Body of pancreas (tissue), 4 donors: ENCODE data around the gene C6orf58. TPM values are rescaled to one million over a fixed set of nuclear protein-coding genes. Genes with fewer than 3 reads are reported as not detected.
"Not testable (repeated sequence)": the region's sequence is repeated elsewhere in the genome, so short reads cannot be mapped to it uniquely, and the experiment has no call there.

ENCODE experiments used
- ATAC-seq: fragments of 150-250 bp; one replicate; pipeline ENCODE4 v1.9.1; 2016
- DNase-seq, 4 donors: peaks; one replicate each; pipeline ENCODE4 v3.0.0-alpha.2; 2019
- H3K27ac ChIP-seq, 4 donors: fragments of 200-600 bp; sonication (generic); 1 replicate in 3 of 4; 2 replicates in 1 of 4; pipeline versions ENCODE4 v1.5.1 to v1.6.1; 2016 to 2019; ENCODE audit warnings: mild to moderate bottlenecking in 1 of 4, mixed read lengths in 1 of 4, moderate library complexity in 1 of 4
- H3K27me3 ChIP-seq, 2 donors: fragments of 200-600 bp; sonication (generic); one replicate each; pipeline ENCODE4 v1.6.0; 2016; ENCODE audit warnings: mild to moderate bottlenecking in 1 of 2
- H3K36me3 ChIP-seq, 2 donors: fragments of 200-600 bp; sonication (generic); replicated peaks in 1 of 2; 2 replicates each; pipeline ENCODE4 v1.5.1; 2016; ENCODE audit warnings: low read depth in 2 of 2; ENCODE audit not compliant: insufficient read depth in 1 of 2
- H3K4me1 ChIP-seq: fragments of 200-600 bp; sonication (generic); one replicate; pipeline ENCODE4 v1.6.0; 2016
- H3K4me3 ChIP-seq, 2 donors: fragments of 200-600 bp; sonication (generic); 1 replicate in 1 of 2; 2 replicates in 1 of 2; pipeline ENCODE4 v1.5.1; 2016 to 2019
- H3K9me3 ChIP-seq, 3 donors: fragments of 200-600 bp; sonication (generic); 1 replicate in 2 of 3; 2 replicates in 1 of 3; pipeline ENCODE4 v1.5.1; 2016
- CTCF ChIP-seq, 7 experiments: fragments of 450-650 bp in 4 of 7; fragments of 200-600 bp in 3 of 7; sonication (generic) in 3 of 7; IDR thresholded peaks; one replicate each; pipeline ENCODE4 v1.5.1; 2016 to 2019; ENCODE audit warnings: antibody characterized with exemption in 7 of 7
- POLR2A ChIP-seq, 3 donors: fragments of 450-650 bp; IDR thresholded peaks; one replicate each; pipeline ENCODE4 v1.6.1; 2016; ENCODE audit warnings: antibody characterized with exemption in 3 of 3, mild to moderate bottlenecking in 2 of 3
- WGBS, 2 donors: methylation state at CpG; one replicate each; pipeline ENCODE4 v1.1.5; 2017; 5-methylcytosine and 5-hydroxymethylcytosine counted together
- intact Hi-C: fragments of 100-400 bp; cut with DNase I; formaldehyde crosslinking; loops from one replicate; pipeline ENCODE4 v1.15.1; 2023
- total RNA-seq, 2 donors: library from RNA; depleted of rRNA; stranded (reverse); fragments of >200 nt; gene quantifications; one replicate each; pipeline ENCODE4 v1.1.0, GENCODE V29; 2016

C6orf58 gene
- total RNA-seq, 2 donors from 2014 or later: not detected

DNA sequence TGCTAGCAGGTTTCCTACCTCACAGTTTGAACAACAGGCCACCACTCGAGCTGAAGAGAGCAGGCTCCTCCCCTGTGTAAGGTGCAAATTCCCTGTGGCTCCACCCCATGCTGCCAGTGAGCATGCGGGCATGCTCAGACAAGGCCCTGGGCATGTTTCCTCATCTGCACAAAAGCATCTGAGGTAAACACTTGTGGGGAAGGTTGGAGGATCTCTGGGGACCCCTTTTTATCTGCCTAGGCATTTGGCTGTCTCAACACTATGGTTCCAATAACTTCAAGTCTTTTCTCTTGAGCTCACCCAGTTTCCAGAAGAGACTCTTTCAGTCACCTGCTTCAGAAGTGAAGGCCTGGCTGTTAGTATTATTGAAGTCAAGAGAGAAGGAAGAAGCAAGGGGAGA lies 9.4 kb downstream of the C6orf58 start:
- WGBS, 2 donors: 35 to 48% methylated on average over 2 of the region's 2 CpGs
- no peak overlapping the region for H3K27ac ChIP-seq
- H3K9me3 ChIP-seq: no peaks in the 10 kb centered on the region
- no peak overlapping the region for H3K4me3 ChIP-seq
- H3K27me3 ChIP-seq: no peaks in the 10 kb centered on the region
- intact Hi-C loops: no loop called here
- ATAC-seq (no peak), DNase-seq (no peak)
- H3K36me3 ChIP-seq: no peaks in the 10 kb centered on the region
- H3K4me1 ChIP-seq: peaks cover 8% of the 10 kb centered on the region
- no peak for TF ChIP-seq POLR2A (IDR thresholded peaks at IDR 0.05)
- TF ChIP-seq CTCF (IDR thresholded peaks at IDR 0.05): no peak

DNA sequence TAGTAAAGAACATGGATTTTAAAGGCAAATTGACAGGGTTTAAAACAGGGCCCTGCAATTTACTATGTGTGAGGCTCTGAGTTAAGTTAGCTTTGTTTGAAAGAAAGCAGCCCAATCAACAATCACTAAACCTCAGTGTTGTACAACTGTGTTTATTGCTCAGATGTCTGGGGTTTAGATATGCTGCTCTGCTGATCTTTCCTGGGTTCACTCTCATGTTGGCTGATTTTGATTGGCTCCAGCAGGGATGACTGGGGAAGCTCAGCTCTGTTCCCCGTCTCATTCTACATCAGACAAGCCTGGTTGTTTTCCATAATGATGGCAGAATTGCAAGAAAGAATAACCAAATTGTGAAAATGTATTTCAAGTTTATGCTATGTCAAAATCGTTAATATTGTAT lies 10.9 kb downstream of the C6orf58 start:
- no peak for ATAC-seq
- H3K27me3 ChIP-seq: no peaks in the 10 kb centered on the region
- TF ChIP-seq POLR2A (IDR thresholded peaks at IDR 0.05): no peak
- no peak for TF ChIP-seq CTCF (IDR thresholded peaks at IDR 0.05)
- DNase-seq: no peak
- no peaks in the 10 kb centered on the region for H3K36me3 ChIP-seq
- no peaks in the 10 kb centered on the region for H3K9me3 ChIP-seq
- H3K27ac ChIP-seq: no peak overlapping the region
- WGBS, 2 donors: 76 to 82% methylated on average over 2 of the region's 2 CpGs
- no peak overlapping the region for H3K4me3 ChIP-seq
- intact Hi-C loops: no loop called here
- H3K4me1 ChIP-seq: peaks cover 8% of the 10 kb centered on the region

DNA sequence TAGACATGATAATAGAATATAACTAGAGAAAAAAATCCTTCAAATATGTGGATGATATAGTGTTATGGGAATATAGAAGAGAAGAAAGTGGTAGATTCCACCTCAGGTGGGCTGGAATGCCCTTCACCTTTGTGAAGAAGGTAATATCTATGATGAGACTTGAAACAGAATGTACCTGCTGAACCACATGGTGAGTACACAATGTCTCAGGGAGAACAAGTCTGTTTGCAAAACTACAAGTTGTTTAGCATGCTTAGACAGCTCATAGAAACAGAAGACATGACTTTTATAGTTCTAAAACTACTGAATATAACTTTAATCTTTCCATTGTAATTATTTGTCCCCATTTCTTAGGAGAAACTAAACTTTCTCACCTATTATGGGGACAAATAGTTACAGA lies 12.2 kb downstream of the C6orf58 start:
- intact Hi-C loops: no loop called here
- Histone ChIP-seq H3K27ac (no peak overlapping the region), H3K27me3 (no peaks in the 10 kb centered on the region), H3K4me1 (peaks cover 8% of the 10 kb centered on the region), H3K4me3 (no peak overlapping the region), H3K9me3 (no peaks in the 10 kb centered on the region), H3K36me3 (no peaks in the 10 kb centered on the region)
- DNase-seq (no peak), ATAC-seq (no peak)
- TF ChIP-seq CTCF (IDR thresholded peaks at IDR 0.05) (no peak), POLR2A (IDR thresholded peaks at IDR 0.05) (no peak)

DNA sequence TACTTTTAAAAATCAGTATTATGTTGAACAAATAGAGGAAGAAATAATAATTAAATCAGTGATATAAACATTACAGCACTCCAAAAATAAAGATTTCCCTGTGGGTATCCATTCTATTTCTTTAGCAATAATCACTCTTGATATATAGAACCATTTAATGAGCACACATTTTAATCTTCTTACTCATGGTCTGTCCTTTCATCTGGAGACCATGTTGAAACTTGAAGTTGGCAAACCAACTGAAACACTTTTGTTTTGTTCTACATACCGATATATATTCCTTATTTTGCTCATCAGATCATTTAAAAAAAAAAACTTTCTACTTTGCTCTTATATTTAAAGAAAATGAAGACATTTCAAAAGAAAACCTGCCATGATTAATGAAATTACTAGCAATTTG lies 13.4 kb downstream of the C6orf58 start:
- no peak for TF ChIP-seq CTCF (IDR thresholded peaks at IDR 0.05)
- no peak for TF ChIP-seq POLR2A (IDR thresholded peaks at IDR 0.05)
- Histone ChIP-seq H3K9me3 (no peaks in the 10 kb centered on the region), H3K4me3 (no peak overlapping the region), H3K36me3 (no peaks in the 10 kb centered on the region), H3K27ac (no peak overlapping the region), H3K27me3 (no peaks in the 10 kb centered on the region), H3K4me1 (no peaks in the 10 kb centered on the region)
- intact Hi-C loops: no loop called here
- no peak for DNase-seq
- no peak for ATAC-seq
- WGBS, 2 donors: 90 to 91% methylated on average over 1 of the region's 1 CpG

- no peaks in the 10 kb centered on the region for H3K9me3 ChIP-seq
- H3K4me3 ChIP-seq: no peak overlapping the region
- no peaks in the 10 kb centered on the region for H3K4me1 ChIP-seq
- no peaks in the 10 kb centered on the region for H3K36me3 ChIP-seq
- WGBS, 2 donors: 84 to 86% methylated on average over 7 of the region's 7 CpGs
- DNase-seq (no peak), ATAC-seq (no peak)
- intact Hi-C loops: no loop called here
- H3K27ac ChIP-seq: no peak overlapping the region
- no peak for TF ChIP-seq CTCF (IDR thresholded peaks at IDR 0.05)
- no peak for TF ChIP-seq POLR2A (IDR thresholded peaks at IDR 0.05)
- no peaks in the 10 kb centered on the region for H3K27me3 ChIP-seq
Observed at GRCh38 chr6:127592964-127593363, 16.0 kb downstream of the C6orf58 start.

GRCh38 chr6:127593456-127593855 lies 16.5 kb downstream of the C6orf58 start:
- WGBS, 2 donors: 19 to 69% methylated on average over 6 to 13 of the region's 21 CpGs
- intact Hi-C loops: not testable (repeated sequence)

More at GRCh38 chr6:127593456-127593855, 16.5 kb downstream of the C6orf58 start:
- not testable (repeated sequence) for H3K4me3 ChIP-seq, H3K27ac ChIP-seq, DNase-seq, H3K27me3 ChIP-seq, ATAC-seq, H3K36me3 ChIP-seq, H3K4me1 ChIP-seq, H3K9me3 ChIP-seq
